BE2C (cell line): Measurements from ENCODE around the gene IFT43.
"Not testable (repeated sequence)": the region's sequence is repeated elsewhere in the genome, so short reads cannot be mapped to it uniquely, and the experiment has no call there.

ENCODE experiments used
- DNase-seq: peaks from one replicate; pipeline ENCODE4 v3.0.0-alpha.2; 2020
- H3K27me3 ChIP-seq: fragments of 250-450 bp; sonication (Bioruptor Pico); 2 replicates; pipeline ENCODE4 v1.5.1; 2020; ENCODE audit warnings: mild to moderate bottlenecking
- H3K36me3 ChIP-seq: fragments of 250-450 bp; sonication (Bioruptor Pico); 2 replicates; pipeline ENCODE4 v1.5.1; 2020; ENCODE audit warnings: mild to moderate bottlenecking
- H3K4me1 ChIP-seq: fragments of 250-450 bp; sonication (Bioruptor Pico); 2 replicates; pipeline ENCODE4 v1.5.1; 2020
- H3K4me3 ChIP-seq: 2 replicates; pipeline ENCODE4 v1.5.1; 2011; ENCODE audit warnings: low read depth, low read length
- H3K9me3 ChIP-seq: fragments of 250-450 bp; sonication (Bioruptor Pico); 2 replicates; pipeline ENCODE4 v1.5.1; 2020
- CTCF ChIP-seq: IDR thresholded peaks from 2 replicates; pipeline ENCODE4 v1.5.1; 2012; ENCODE audit warnings: mild to moderate bottlenecking, low read depth, low read length

The IFT43 gene

GRCh38 chr14:76002383-76002782 is 16.8 kb downstream of the IFT43 start:
- no peak for TF ChIP-seq CTCF
- Histone ChIP-seq H3K9me3 (no peaks in the 10 kb centered on the region), H3K4me1 (no peaks in the 10 kb centered on the region), H3K36me3 (no peaks in the 10 kb centered on the region; the same call in 1 of the 2 replicates), H3K27me3 (no peaks in the 10 kb centered on the region), H3K4me3 (no peak overlapping the region)
- no peak for DNase-seq

GRCh38 chr14:76006253-76006652 is 20.7 kb downstream of the IFT43 start:
- no peak for TF ChIP-seq CTCF
- Histone ChIP-seq H3K36me3 (no peaks in the 10 kb centered on the region), H3K9me3 (no peaks in the 10 kb centered on the region), H3K4me1 (no peaks in the 10 kb centered on the region), H3K27me3 (no peaks in the 10 kb centered on the region), H3K4me3 (no peak overlapping the region)
- DNase-seq, result no peak

GRCh38 chr14:76007379-76007778 is 21.8 kb downstream of the IFT43 start:
- H3K36me3 ChIP-seq, result no peaks in the 10 kb centered on the region

GRCh38 chr14:76007852-76008251 is 22.3 kb downstream of the IFT43 start:
- Histone ChIP-seq H3K4me1 (no peaks in the 10 kb centered on the region), H3K9me3 (no peaks in the 10 kb centered on the region), H3K36me3 (no peaks in the 10 kb centered on the region), H3K4me3 (no peak overlapping the region), H3K27me3 (no peaks in the 10 kb centered on the region)
- TF ChIP-seq CTCF, result no peak
- DNase-seq, result no peak

More at GRCh38 chr14:76007379-76007778, 21.8 kb downstream of the IFT43 start:
- Histone ChIP-seq H3K4me3 (no peak overlapping the region), H3K4me1 (no peaks in the 10 kb centered on the region), H3K27me3 (no peaks in the 10 kb centered on the region), H3K9me3 (no peaks in the 10 kb centered on the region)
- TF ChIP-seq CTCF, result no peak
- no peak for DNase-seq

GRCh38 chr14:76009627-76010026 is 24.1 kb downstream of the IFT43 start:
- not testable (repeated sequence) for H3K9me3 ChIP-seq, H3K4me3 ChIP-seq, H3K36me3 ChIP-seq, H3K27me3 ChIP-seq, H3K4me1 ChIP-seq, DNase-seq

- Histone ChIP-seq H3K9me3 (no peaks in the 10 kb centered on the region), H3K36me3 (no peaks in the 10 kb centered on the region), H3K27me3 (no peaks in the 10 kb centered on the region), H3K4me1 (no peaks in the 10 kb centered on the region), H3K4me3 (no peak overlapping the region)
- TF ChIP-seq CTCF, result no peak
- DNase-seq, result no peak
These were observed 26.4 kb downstream of the IFT43 start for GRCh38 chr14:76011930-76012329.

GRCh38 chr14:76012354-76012753 is 26.8 kb downstream of the IFT43 start:
- H3K4me3 ChIP-seq, result no peak overlapping the region
- no peaks in the 10 kb centered on the region for H3K4me1 ChIP-seq
- H3K9me3 ChIP-seq, result no peaks in the 10 kb centered on the region
- H3K36me3 ChIP-seq, result no peaks in the 10 kb centered on the region
- TF ChIP-seq CTCF, result no peak
- H3K27me3 ChIP-seq, result no peaks in the 10 kb centered on the region
- DNase-seq, result no peak
